HG02870 (cell line): ENCODE results near the gene ALPK1.
"Not testable (repeated sequence)": the region's sequence is repeated elsewhere in the genome, so short reads cannot be mapped to it uniquely, and the experiment has no call there.

Experiments
- ATAC-seq: cut with Tn5 transposase; IDR thresholded peaks from one replicate; pipeline ENCODE4 v1.9.1; 2021; ENCODE audit warnings: mild to moderate bottlenecking, moderate library complexity; ENCODE audit not compliant: unreplicated experiment

ALPK1 gene

GRCh38 chr4:112442226-112442625, 145.1 kb downstream of the ALPK1 start:
- not testable (repeated sequence) for ATAC-seq

- no peak for ATAC-seq
These were observed 151.3 kb downstream of the ALPK1 start for GRCh38 chr4:112448306-112449132.

DNA sequence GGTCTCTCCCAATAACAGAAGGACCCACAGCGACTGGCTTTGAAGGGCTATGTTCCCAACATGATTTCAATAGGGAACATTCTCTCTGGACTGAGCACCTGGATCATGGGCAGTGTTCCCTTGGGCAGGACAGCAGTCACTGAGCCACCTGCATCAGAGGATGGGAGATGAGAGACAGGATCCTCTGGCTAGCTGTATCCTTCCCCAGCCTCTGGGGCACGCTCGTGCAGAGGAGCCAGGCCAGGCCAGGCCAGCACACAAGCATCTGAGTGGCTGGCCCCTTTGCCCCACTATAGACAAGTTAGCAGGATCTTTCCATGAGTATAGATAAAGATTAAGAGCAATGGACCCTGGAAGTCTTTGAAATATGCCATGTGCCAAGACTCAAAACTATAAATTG, 152.5 kb downstream of the ALPK1 start:
- no peak for ATAC-seq

GRCh38 chr4:112451104-112451503, 153.9 kb downstream of the ALPK1 start:
- no peak for ATAC-seq

DNA sequence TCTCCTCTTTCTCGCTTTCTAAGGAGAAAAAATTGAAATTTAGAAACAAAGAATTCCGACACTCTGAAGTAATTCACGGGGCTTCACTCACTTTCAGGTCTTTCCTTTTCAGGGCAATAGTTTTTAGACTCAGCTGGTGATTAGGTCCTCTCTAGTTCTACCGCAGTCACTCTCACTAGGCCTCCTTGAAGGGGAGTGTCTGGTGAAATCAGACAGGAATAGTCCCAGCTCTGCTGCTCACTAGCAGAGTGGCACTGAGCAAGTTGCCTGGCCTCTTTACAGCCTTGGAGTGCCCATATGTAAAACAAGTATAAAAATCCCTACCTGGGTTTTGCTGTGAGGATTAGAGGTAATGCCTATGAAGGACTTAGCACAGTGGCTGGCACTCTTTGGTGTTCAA, 154.7 kb downstream of the ALPK1 start:
- no peak for ATAC-seq

GRCh38 chr4:112453321-112453720, 156.2 kb downstream of the ALPK1 start:
- ATAC-seq: no peak

- no peak for ATAC-seq
These were observed 175.1 kb downstream of the ALPK1 start for GRCh38 chr4:112472318-112472717.

- no peak for ATAC-seq
These were observed 176.8 kb downstream of the ALPK1 start for GRCh38 chr4:112473985-112474384.

DNA sequence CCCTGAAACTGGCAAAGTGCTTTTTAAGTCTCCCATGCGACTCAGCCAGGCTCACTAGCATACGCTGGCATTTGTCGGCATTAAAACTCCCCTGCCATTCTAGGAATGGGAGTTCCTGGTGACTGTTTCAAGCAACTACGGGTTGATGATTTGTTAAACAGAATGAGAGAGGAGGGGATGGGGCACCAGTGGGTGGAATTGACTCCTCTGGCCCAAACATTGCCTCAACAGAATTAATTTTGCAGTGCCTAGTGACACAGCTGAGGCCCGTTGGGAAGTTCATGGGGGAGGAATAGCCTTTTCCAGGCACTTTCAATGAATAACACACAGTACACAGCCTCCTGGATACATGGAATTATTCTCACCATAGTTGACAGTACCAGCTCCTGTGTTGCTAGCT, 188.8 kb downstream of the ALPK1 start:
- no peak for ATAC-seq

- not testable (repeated sequence) for ATAC-seq
These were observed 193.6 kb downstream of the ALPK1 start for GRCh38 chr4:112490808-112491207.
